Cerebellar cortex (tissue), 1 donor: Measurements from ENCODE around the gene KRTDAP.

Experiments used
- DNase-seq: peaks from one replicate; pipeline ENCODE4 v3.0.0-alpha.2; 2015; ENCODE audit warnings: low spot score

The KRTDAP gene

DNA sequence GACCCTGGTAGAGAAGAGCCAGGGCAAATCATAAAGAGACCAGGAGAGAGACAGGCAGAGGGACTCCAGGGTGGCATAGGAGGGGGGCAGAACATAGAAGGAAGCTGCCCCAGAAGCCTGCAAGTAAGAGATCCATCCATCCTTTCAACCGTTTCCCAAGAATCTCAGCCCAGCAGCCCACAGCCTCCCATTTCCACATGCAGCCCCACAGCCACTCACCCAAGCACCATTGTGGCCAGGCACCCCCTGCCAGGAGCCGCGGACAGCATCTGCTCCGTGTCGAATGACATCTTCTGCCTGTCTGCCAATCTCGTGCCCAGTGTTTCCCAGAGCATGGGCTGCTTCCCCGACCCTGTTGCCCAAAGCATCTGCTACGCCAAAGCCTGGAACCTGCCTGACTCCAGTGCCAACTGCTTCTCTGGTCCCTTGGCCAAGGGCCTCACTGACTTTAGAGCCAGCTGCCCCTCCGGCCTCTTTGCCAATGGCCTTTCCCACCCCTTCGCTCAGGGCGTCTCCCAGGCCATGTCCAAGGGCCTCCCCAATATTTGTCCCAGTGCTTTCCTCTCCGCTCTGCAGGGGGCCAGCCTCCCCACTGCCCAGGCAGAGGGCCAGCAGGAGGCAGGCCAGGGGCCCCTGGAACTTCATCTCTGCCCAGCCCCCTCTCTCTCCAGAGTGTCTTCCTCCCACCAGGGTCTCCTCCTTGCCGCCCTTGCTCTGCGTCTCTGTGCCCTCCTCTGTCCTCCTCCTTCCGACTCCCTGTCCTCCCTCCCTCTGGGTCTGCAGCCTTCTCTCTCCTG lies 22.8 kb upstream of the KRTDAP start:
- no peak for DNase-seq

- no peak for DNase-seq
These were observed 21.1 kb upstream of the KRTDAP start for GRCh38 chr19:35511337-35511736.

- DNase-seq: no peak
These were observed 20.3 kb upstream of the KRTDAP start for GRCh38 chr19:35510626-35510964.

- DNase-seq: peak; percentile 66
These were observed 19.8 kb upstream of the KRTDAP start for GRCh38 chr19:35509861-35510625.

- peak; percentile 16 for DNase-seq
These were observed 18.9 kb upstream of the KRTDAP start for GRCh38 chr19:35509018-35509652.

GRCh38 chr19:35508129-35508528 lies 17.9 kb upstream of the KRTDAP start:
- no peak for DNase-seq

- no peak for DNase-seq
These were observed 17.3 kb upstream of the KRTDAP start for GRCh38 chr19:35507561-35507960.

DNA sequence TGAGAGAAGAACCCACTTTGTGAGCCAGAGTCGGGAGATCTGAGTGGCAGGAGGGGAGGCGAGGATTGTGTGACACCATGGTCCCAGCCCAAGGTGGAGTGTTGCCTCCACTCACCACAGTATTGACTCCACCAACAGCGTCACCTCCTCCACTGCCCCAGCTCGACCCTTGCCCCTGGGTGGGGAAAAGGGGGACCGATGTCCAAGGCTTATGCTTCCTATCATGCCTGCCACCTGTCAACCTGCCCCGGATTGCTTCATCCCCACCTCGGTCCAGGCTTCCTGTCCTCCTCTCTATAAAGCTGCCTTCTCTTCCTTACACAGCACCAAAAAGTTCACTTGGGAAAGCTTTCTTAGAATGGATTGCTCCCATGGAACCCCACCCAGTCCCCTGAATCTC lies 15.7 kb upstream of the KRTDAP start:
- DNase-seq: no peak

DNA sequence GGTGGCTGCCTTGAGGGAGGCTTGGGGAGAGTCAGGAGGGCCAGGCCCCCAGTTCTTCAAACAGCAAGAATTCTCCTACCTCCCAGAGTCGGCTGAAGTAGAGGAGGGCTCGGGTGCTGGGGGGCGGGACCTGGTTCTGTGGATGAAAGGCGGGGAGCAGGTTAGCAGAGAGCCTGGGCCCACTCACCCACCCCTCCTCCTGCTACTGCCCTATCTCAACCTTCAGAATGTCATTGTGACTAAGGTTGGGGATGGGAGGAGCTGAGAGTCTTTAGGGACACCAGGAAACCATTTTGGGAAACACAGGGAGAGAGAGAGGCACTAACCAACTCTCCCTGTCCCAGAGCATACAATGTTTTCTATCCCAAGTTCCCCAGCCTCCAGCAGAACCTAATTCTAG lies 12.5 kb upstream of the KRTDAP start:
- DNase-seq: no peak

- no peak for DNase-seq
These were observed 11.4 kb upstream of the KRTDAP start for GRCh38 chr19:35501684-35502083.

DNA sequence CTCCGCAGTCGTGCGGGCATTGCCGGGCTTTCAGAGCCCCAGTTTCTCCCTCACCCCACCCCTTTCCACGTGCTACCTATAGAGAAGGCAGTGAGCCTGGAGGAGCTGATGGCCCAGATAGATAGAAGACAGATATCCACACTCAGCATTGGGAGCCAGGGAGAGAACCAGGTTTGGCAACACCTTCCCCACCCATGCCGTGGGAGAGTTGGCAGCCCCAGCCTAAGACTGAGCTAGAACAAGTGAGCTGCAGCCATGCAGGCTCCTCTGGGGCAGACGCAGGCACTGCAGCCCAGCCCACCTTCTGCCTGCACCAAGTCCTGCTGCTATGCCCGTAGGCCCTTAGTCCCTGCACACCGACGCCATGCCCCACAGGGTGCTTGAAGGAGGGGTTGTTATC lies 10.3 kb upstream of the KRTDAP start:
- DNase-seq: no peak

DNA sequence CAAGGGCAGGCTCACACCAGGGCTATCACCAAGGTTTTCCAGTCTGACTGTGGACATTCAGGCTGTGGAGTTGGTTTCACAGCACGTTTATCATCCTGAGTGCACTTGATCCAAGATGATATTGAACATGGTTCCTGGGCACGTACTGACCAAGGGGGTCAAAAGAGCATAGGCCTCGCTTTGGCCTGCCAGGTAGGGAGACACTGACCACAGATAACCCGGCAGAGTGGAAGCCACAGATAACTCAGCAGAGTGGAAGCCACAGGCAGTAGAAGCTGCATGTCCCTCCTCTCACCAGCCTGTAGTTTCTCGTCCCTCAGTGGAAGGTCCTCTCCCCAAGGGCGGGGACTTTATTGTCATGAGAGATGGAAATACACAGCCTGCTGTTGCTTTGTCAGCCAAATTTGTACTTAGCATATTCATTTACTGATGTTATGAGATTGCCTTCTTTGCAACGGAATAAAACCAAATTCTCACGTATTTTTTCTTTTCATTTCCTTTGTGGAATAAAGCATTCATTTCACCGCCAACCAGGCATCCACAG lies 8.8 kb upstream of the KRTDAP start:
- no peak for DNase-seq

- no peak for DNase-seq
These were observed 8.0 kb upstream of the KRTDAP start for GRCh38 chr19:35498220-35498619.

DNA sequence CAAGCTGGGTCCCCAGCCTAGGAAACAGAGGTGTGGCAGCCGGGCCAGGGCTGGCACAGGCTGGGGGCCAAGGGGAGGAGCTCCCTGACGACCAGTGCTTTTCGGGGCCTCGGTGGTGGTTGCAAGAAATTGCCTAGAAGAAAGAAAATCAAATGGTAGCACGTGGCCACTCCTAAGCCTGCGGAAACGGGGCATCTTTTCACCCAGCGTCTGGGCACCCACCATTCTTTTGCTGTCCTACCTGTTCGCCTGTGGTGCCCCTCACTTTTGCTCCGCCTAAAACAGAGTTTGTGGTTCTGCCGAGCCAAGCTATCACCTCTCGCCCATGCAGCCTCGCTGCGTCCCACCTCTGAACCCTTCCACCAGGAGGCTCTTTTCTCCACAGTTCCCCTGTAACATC lies 7.1 kb upstream of the KRTDAP start:
- DNase-seq: no peak

DNA sequence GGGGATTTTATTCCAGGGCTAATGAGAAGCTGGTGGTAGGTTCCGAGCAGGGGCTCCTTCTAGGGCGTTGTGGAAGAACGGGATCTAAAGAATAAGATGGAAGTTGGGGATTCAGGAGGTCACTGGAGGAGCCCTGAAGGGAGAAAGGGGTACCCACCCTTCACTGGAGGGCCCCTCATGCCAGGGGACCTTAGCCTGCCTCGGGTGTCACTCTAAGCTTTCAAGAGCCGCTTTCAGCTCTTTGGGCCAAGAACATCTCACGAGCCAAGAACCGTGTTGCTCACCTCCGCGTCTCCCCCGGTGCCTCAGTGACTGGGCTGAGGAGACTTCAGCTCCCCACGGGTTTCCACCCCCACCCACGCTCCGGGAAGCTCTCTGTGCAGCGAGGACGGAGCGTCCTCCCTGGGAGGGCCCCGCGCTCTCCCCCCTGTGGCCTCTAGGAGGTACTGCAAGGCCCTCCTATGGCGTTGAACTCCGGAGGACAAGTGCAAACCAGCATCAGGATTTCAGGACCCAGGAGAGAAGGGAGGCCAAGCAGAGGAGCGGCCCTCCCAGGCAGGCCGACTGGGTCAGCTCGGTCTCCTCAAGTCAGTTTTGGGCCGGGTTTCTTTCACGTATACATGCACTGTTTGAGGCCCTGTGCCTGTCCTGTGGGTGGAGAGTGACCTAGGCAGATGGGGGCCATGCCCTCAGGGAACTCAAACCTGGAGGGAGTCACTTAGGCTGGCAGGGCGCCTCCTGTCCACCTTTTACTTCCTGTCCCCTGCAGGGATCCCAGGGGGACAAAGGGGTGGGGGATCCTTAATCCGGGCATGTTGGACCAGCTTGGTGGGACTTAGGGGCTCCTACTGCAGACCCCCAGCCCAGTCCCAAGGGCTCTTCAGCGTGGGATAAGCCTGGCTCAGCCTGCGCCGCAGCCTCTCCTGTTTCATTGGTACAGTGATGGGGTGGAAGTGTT lies 5.1 kb upstream of the KRTDAP start:
- peak; percentile 31 for DNase-seq

- no peak for DNase-seq
These were observed 3.7 kb upstream of the KRTDAP start for GRCh38 chr19:35493971-35494370.

DNA sequence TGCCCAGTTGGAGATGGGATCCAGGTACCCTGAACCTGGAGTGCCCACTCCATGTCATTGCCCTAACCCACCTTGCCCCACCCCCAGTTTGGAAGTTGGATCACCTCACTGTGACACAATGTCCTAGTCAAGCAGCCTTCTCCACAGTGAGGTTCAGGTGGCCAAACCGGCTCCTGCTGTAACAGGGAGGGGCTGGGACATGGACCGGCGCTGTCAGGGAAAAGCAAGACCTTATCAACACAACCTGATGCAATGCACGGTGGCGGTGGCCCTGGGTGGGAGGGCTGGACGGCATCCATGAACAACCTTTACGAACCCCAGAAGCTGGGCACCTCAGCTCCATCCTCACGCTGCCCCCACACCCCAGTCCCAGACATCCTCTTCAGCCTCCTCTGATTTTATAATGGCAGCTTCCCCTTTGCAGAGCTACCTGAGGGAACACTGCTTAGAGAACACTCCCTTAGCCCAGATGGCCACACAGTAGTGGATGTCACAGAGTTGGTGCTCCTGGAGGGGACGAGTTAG lies 1.6 kb upstream of the KRTDAP start:
- no peak for DNase-seq

GRCh38 chr19:35488677-35489076 lies 1.6 kb downstream of the KRTDAP start:
- DNase-seq: no peak

DNA sequence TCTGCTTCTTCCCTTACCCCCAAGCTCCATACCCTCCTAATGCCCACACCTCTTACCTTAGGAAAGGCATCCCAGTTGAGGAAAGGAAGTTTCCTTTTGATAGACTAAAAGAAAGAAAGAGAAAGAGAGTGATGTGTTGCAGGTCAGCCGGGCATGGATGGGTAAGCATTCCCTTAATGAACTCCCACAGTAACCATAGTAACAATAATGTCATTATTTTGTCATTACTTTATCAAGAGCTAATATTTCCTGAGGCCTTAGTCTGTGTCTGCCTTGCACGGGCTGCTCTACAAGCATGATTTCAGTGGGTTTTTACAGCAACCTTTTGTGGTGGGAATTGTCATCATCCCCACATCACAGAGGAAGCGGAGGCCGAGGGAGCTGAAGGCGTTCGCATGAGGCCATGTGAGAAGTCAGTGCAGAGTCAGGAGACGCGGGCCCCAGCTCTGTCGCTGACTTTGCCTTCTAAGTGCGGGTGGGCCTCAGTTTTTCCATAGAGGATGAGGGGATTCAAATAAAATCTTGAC lies 2.5 kb downstream of the KRTDAP start:
- no peak for DNase-seq

DNA sequence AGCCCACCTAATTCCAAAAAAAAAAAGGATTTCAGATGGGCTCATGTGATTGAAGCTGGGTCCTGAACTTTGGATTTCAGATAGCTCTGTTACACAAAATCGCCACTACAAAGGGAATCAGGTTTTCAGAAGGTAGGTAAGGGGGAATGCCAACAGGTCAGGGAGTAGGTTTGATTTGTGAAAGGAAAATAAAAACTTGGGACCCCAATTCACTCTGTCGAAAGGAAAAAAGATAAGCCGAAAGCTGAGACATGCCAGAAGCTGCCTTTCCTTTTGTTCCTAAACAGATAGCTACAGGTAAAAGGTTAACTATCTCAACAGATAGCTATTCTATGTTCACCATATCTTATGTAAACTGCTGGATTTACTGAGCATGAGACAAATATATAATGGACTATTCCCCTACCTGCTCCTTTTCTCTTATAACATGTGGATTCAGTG lies 4.0 kb downstream of the KRTDAP start:
- no peak for DNase-seq
